ENCODE data around the gene KLHL29.

DNA sequence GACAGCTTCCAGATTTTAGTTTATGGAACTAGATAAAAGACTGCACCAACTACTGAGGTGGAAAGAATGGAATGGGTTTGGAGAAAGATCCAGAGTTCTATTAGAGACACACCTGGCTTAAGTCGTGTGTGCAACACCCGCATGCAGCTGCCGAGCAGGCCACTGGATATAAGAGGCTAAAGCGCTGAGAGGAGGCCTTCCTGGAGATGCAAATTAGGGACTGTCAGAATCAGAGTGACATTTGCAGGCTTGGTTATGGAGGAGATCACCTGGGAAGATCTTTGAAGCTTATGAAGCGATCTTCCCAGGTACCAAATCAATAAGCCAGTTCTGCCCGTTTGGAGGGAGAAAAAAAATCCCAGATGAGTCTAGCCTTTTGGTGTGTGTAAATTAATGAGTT, 30.4 kb upstream of the KLHL29 start:
- TF ChIP-seq RAD21 (IDR thresholded peaks at IDR 0.05; ENCODE audit: low read length): no peak
- TF ChIP-seq, protein P1, sequence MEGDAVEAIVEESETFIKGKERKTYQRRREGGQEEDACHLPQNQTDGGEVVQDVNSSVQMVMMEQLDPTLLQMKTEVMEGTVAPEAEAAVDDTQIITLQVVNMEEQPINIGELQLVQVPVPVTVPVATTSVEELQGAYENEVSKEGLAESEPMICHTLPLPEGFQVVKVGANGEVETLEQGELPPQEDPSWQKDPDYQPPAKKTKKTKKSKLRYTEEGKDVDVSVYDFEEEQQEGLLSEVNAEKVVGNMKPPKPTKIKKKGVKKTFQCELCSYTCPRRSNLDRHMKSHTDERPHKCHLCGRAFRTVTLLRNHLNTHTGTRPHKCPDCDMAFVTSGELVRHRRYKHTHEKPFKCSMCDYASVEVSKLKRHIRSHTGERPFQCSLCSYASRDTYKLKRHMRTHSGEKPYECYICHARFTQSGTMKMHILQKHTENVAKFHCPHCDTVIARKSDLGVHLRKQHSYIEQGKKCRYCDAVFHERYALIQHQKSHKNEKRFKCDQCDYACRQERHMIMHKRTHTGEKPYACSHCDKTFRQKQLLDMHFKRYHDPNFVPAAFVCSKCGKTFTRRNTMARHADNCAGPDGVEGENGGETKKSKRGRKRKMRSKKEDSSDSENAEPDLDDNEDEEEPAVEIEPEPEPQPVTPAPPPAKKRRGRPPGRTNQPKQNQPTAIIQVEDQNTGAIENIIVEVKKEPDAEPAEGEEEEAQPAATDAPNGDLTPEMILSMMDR (IDR thresholded peaks at IDR 0.05): no peak
- TF ChIP-seq POLR2AphosphoS5 (IDR thresholded peaks at IDR 0.05; ENCODE audit: low read depth, low read length): no peak

All from SK-N-SH (cell line).